ENCODE measurements around the gene SLC6A6.

DNA sequence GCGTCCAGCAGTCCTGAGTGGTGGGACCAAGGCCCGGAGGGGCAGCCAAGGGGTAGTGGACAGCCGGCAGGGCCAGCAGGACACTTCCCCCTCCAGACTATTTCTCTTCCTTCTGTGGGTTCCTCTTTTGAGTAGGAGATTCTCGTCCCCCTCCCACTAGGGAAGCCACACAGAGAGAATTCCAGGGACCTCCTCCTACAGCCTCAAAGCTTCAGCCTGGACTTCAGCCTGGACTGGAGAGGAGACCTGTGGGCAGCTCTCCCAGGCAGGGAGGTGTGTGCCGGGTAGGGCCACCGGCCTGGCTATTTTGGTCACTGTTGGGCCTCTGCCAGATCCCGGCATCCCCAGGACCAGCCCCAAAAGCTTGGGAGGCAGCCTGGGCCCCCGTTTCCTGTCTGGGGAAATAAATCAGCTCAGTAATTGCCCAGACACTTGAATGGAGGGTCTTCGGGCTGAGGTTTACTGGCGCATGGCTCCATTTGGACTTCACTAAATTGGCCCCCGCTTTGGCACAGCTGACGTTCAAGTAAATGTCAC lies 1.3 kb downstream of the SLC6A6 start:
- TF ChIP-seq, protein P1, sequence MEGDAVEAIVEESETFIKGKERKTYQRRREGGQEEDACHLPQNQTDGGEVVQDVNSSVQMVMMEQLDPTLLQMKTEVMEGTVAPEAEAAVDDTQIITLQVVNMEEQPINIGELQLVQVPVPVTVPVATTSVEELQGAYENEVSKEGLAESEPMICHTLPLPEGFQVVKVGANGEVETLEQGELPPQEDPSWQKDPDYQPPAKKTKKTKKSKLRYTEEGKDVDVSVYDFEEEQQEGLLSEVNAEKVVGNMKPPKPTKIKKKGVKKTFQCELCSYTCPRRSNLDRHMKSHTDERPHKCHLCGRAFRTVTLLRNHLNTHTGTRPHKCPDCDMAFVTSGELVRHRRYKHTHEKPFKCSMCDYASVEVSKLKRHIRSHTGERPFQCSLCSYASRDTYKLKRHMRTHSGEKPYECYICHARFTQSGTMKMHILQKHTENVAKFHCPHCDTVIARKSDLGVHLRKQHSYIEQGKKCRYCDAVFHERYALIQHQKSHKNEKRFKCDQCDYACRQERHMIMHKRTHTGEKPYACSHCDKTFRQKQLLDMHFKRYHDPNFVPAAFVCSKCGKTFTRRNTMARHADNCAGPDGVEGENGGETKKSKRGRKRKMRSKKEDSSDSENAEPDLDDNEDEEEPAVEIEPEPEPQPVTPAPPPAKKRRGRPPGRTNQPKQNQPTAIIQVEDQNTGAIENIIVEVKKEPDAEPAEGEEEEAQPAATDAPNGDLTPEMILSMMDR (IDR thresholded peaks at IDR 0.05): no peak
- TF ChIP-seq POLR2A (IDR thresholded peaks at IDR 0.05): no peak

Measured in esophagus squamous epithelium (tissue), 4 donors.